Kidney (tissue), 14 donors: ENCODE data around the gene TUT7. TPM values are rescaled to one million over a fixed set of nuclear protein-coding genes. Genes with fewer than 3 reads are reported as not detected.

Experiments used
- DNase-seq, 5 donors: peaks; one replicate each; pipeline ENCODE4 v3.0.0-alpha.2; 2013 to 2020
- FAIRE-seq: peaks from 2 replicates; lab custom pipeline; 2012; peaks lifted over from hg19 to GRCh38; lab: Jason Lieb, UNC
- H3K27ac ChIP-seq, 2 donors: one replicate each; pipeline ENCODE4 v1.7.0; 2013; ENCODE audit warnings: low read depth in 2 of 2, low read length in 2 of 2, inconsistent platforms in 1 of 2
- H3K27me3 ChIP-seq: one replicate; pipeline ENCODE4 v1.7.1; 2013; ENCODE audit warnings: low read length, inconsistent platforms; ENCODE audit not compliant: control insufficient read depth, insufficient read depth
- H3K36me3 ChIP-seq, 3 donors: one replicate each; pipeline versions ENCODE4 v1.7.0 to v1.7.1; 2013; ENCODE audit warnings: low read length in 3 of 3, control low read depth in 1 of 3, inconsistent platforms in 1 of 3; ENCODE audit not compliant: insufficient read depth in 3 of 3, control insufficient read depth in 2 of 3
- H3K4me1 ChIP-seq, 3 donors: one replicate each; pipeline versions ENCODE4 v1.7.0 to v1.7.1; 2013; ENCODE audit warnings: low read length in 3 of 3, inconsistent platforms in 1 of 3, low read depth in 1 of 3; ENCODE audit not compliant: control insufficient read depth in 2 of 3, insufficient read depth in 2 of 3
- H3K4me3 ChIP-seq, 3 donors: one replicate each; pipeline versions ENCODE4 v1.7.0 to v1.8.1; 2013; ENCODE audit warnings: low read length in 3 of 3, control low read depth in 1 of 3, inconsistent platforms in 1 of 3
- H3K9ac ChIP-seq, 3 donors: one replicate each; pipeline versions ENCODE4 v1.7.0 to v1.7.1; 2013; ENCODE audit warnings: low read length in 3 of 3, control low read depth in 1 of 3, inconsistent platforms in 1 of 3
- H3K9me3 ChIP-seq, 3 donors: one replicate each; pipeline versions ENCODE4 v1.7.0 to v1.7.1; 2013; ENCODE audit warnings: low read length in 3 of 3, control low read depth in 1 of 3, inconsistent platforms in 1 of 3; ENCODE audit not compliant: control insufficient read depth in 2 of 3, insufficient read depth in 1 of 3
- intact Hi-C: fragments of 100-400 bp; cut with DNase I; formaldehyde crosslinking; loops from one replicate; pipeline ENCODE4 v1.11.1; 2022
- polyA plus RNA-seq: library from polyadenylated mRNA; stranded (reverse); fragments of 350-450 nt; fragmentation: Illumina TruSeq; extraction: RNeasy Lipid Tissue Mini Kit (QIAGEN cat#74804); gene quantifications from one replicate; pipeline ENCODE4 v1.2.3, GENCODE V29; 2014; ENCODE audit warnings: low read depth, low replicate concordance; ENCODE audit not compliant: insufficient read depth
- total RNA-seq: library from RNA; stranded (reverse); fragmentation: NEBNext Ultra II Directional; extraction: Animal tissue kit (Norgen Biotek cat#: 25700); gene quantifications from one replicate; pipeline ENCODE4 v1.2.1, GENCODE V29; 2021
- TF ChIP-seq, protein P1 (sequence below): IDR thresholded peaks from 3 replicates; pipeline ENCODE4 v1.5.1; 2012; ENCODE audit warnings: mild to moderate bottlenecking, moderate library complexity, borderline replicate concordance; ENCODE audit not compliant: insufficient read depth; ENCODE audit errors: extremely low read depth
- donor health status: control.
- donor health status: control.
- donor health status: control.
- donor health status: control.
- donor health status: control.
- donor health status: DM: yes; HTN: yes; CAD: no.
- donor health status: Normal renal cell carcinoma (clear cell type).

TUT7 gene
- total and polyA plus RNA-seq, 2 donors from 2014 or later = 6.6 to 26.0 TPM

DNA sequence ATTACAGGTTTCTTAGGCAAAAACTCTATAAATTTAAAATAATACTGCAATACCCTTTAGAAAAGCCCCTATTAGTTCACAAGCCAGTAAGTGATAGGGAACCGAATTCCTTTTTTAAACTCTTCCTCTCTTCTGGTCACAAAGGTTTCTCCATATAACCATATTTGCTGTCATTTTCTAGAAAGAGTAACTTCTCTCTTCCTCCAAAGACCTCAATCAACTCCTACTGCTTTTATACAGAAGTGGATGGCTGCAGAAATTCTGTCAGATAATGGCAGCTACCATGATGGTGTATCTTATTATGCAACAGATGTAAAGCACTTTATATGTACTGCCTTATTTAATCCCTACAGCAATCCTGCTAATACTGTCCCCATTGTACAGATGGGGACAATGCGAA lies 6.2 kb downstream of the TUT7 start:
- H3K4me3 ChIP-seq = no peak overlapping the region
- no peak overlapping the region for H3K9ac ChIP-seq
- no peaks in the 10 kb centered on the region for H3K27me3 ChIP-seq
- H3K27ac ChIP-seq = no peak overlapping the region
- H3K4me1 ChIP-seq = peaks cover 0 to 6% (median 5%) of the 10 kb centered on the region in 3 donors
- intact Hi-C loops = no loop called here
- peaks cover 3 to 16% (median 8%) of the 10 kb centered on the region in 3 donors for H3K36me3 ChIP-seq
- TF ChIP-seq, protein P1, sequence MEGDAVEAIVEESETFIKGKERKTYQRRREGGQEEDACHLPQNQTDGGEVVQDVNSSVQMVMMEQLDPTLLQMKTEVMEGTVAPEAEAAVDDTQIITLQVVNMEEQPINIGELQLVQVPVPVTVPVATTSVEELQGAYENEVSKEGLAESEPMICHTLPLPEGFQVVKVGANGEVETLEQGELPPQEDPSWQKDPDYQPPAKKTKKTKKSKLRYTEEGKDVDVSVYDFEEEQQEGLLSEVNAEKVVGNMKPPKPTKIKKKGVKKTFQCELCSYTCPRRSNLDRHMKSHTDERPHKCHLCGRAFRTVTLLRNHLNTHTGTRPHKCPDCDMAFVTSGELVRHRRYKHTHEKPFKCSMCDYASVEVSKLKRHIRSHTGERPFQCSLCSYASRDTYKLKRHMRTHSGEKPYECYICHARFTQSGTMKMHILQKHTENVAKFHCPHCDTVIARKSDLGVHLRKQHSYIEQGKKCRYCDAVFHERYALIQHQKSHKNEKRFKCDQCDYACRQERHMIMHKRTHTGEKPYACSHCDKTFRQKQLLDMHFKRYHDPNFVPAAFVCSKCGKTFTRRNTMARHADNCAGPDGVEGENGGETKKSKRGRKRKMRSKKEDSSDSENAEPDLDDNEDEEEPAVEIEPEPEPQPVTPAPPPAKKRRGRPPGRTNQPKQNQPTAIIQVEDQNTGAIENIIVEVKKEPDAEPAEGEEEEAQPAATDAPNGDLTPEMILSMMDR = no peak
- no peaks in the 10 kb centered on the region for H3K9me3 ChIP-seq
- FAIRE-seq (no peak), DNase-seq (no peak)

DNA sequence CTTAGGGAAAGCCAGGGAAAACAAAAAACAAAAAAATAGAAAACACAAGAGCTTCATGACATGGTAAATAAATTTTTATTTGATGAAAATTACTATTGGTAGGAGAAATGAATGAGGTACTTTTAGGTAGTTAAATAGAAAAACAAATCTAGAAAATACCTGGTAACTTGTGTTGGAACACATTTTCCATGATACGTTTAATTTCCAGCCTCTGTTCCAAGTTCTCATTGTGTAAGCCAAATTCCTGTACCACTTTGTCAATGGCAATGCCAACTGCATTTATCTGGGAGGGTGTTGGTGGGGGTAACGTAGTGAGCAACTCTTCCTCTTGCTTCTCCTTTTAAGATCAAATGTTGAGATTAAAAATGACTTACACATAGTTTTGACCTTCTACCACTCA lies 9.4 kb downstream of the TUT7 start:
- no peaks in the 10 kb centered on the region for H3K9me3 ChIP-seq
- no peak for FAIRE-seq
- DNase-seq = no peak
- H3K36me3 ChIP-seq = peaks cover 3 to 34% (median 11%) of the 10 kb centered on the region in 3 donors
- no peak overlapping the region for H3K4me3 ChIP-seq
- H3K27me3 ChIP-seq = no peaks in the 10 kb centered on the region
- H3K4me1 ChIP-seq = peaks cover 0 to 3% (median 2%) of the 10 kb centered on the region in 3 donors
- TF ChIP-seq, protein P1 = no peak
- H3K9ac ChIP-seq = no peak overlapping the region
- intact Hi-C loops = no loop called here
- no peak overlapping the region for H3K27ac ChIP-seq

DNA sequence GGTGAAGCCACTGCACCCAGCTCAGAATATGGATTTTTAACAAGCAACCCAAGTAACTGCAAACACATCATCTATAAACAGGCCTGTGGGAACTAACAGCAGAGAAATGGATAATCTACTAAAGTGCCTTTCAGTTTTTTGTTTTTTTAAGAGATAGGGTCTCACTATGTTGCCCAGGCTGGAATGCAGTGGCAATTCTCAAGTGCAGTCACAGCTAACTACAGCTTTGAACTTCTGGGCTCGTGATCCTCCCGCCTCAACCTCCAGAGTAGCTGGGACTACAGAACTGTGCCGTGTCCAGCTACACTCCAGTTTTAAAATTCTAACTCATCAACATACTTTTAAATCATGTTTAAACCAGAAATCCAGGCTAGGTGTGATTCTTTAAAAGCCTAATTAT lies 11.9 kb downstream of the TUT7 start:
- Histone ChIP-seq H3K27ac (no peak overlapping the region), H3K9me3 (no peaks in the 10 kb centered on the region), H3K4me3 (no peak overlapping the region), H3K27me3 (no peaks in the 10 kb centered on the region), H3K4me1 (peaks cover 0 to 3% (median 0%) of the 10 kb centered on the region in 3 donors), H3K9ac (no peak overlapping the region), H3K36me3 (peaks cover 3 to 46% (median 22%) of the 10 kb centered on the region in 3 donors)
- intact Hi-C loops = no loop called here
- DNase-seq (no peak), FAIRE-seq (no peak)
- TF ChIP-seq, protein P1 = no peak

DNA sequence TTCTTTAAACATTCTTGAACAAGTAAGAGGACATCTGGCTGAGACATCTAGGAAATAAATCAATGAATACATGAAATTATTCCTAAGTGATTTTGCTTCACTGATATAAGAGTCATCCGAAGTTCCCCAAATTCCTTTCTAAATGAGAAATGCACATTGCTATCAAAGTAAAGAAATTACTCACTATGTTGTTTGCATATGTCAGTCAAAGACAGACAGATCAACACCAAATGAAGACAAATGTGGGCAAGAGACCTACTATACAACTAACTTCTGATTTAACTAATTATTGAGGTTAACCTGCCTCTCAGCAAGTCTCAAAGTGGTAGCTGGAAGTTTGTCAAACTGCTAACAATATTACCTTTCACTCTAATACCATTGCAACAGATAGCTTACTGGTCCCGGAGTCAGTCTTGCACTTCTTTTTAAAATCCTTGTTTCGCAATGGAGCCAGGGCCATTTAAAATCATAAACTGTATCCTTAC lies 13.2 kb downstream of the TUT7 start:
- Histone ChIP-seq H3K36me3 (peaks cover 3 to 58% (median 25%) of the 10 kb centered on the region in 3 donors), H3K4me3 (no peak overlapping the region), H3K27ac (no peak overlapping the region), H3K27me3 (no peaks in the 10 kb centered on the region), H3K9me3 (no peaks in the 10 kb centered on the region), H3K9ac (no peak overlapping the region), H3K4me1 (no peaks in the 10 kb centered on the region)
- intact Hi-C loops = no loop called here
- FAIRE-seq (no peak), DNase-seq (no peak)
- TF ChIP-seq, protein P1 = no peak
